ENCODE data around the gene KLHDC10. TPM values are rescaled to one million over a fixed set of nuclear protein-coding genes. Genes with fewer than 3 reads are reported as not detected.

The KLHDC10 gene
- total and polyA plus RNA-seq, 2 of the 13 experiments (the other 11 are each of a cell fraction or from before 2014, with no cell fraction given): 11.9 to 21.6 TPM

- no peak for TF ChIP-seq DPF2 (CRISPR knock-in tag; IDR thresholded peaks at IDR 0.05; ENCODE audit: borderline replicate concordance, low read depth)
- no peak for TF ChIP-seq PAWR (CRISPR knock-in tag; IDR thresholded peaks at IDR 0.05; ENCODE audit: borderline replicate concordance)
- TF ChIP-seq SIX4 (CRISPR knock-in tag; IDR thresholded peaks at IDR 0.05): peak; percentile 66; the same call in 1 of the 2 replicates
- TF ChIP-seq ZNF792 (CRISPR knock-in tag; IDR thresholded peaks at IDR 0.05): no peak
- TF ChIP-seq HDAC1 (CRISPR knock-in tag; IDR thresholded peaks at IDR 0.05): peak; percentile 61; the same call in 1 of the 2 replicates
- no peak for TF ChIP-seq ZNF10 (CRISPR knock-in tag; IDR thresholded peaks at IDR 0.05; ENCODE audit: borderline replicate concordance, low read depth)
- no peak for TF ChIP-seq KIAA2018 (CRISPR knock-in tag; IDR thresholded peaks at IDR 0.05; ENCODE audit: borderline replicate concordance)
- no peak for TF ChIP-seq ZNF589 (CRISPR knock-in tag; conservative IDR thresholded peaks at IDR 0.05)
- no peak for TF ChIP-seq MEF2D (CRISPR knock-in tag; IDR thresholded peaks at IDR 0.05)
- TF ChIP-seq NFRKB (IDR thresholded peaks at IDR 0.05): no peak
- no peak for TF ChIP-seq ISL2 (CRISPR knock-in tag; IDR thresholded peaks at IDR 0.05)
- 0 out of 2 replicates have a peak, but pooled peaks have one; percentile 16 for TF ChIP-seq ZFP36L1 (CRISPR knock-in tag; IDR thresholded peaks at IDR 0.05)
- no peak for TF ChIP-seq CBX5 (CRISPR knock-in tag; IDR thresholded peaks at IDR 0.05; ENCODE audit: borderline replicate concordance)
- TF ChIP-seq RORA (CRISPR knock-in tag; IDR thresholded peaks at IDR 0.05): no peak
- TF ChIP-seq REXO4 (CRISPR knock-in tag; IDR thresholded peaks at IDR 0.05; ENCODE audit: borderline replicate concordance): no peak
- no peak for TF ChIP-seq ZMAT3 (CRISPR knock-in tag; conservative IDR thresholded peaks at IDR 0.05)
- no peak for TF ChIP-seq ZFX (CRISPR knock-in tag; IDR thresholded peaks at IDR 0.05; ENCODE audit: low read depth)
- no peak for TF ChIP-seq AKAP8 (CRISPR knock-in tag; IDR thresholded peaks at IDR 0.05)
- TF ChIP-seq IRX3 (CRISPR knock-in tag; IDR thresholded peaks at IDR 0.05; ENCODE audit: borderline replicate concordance, low read depth): no peak
- TF ChIP-seq, protein P1, sequence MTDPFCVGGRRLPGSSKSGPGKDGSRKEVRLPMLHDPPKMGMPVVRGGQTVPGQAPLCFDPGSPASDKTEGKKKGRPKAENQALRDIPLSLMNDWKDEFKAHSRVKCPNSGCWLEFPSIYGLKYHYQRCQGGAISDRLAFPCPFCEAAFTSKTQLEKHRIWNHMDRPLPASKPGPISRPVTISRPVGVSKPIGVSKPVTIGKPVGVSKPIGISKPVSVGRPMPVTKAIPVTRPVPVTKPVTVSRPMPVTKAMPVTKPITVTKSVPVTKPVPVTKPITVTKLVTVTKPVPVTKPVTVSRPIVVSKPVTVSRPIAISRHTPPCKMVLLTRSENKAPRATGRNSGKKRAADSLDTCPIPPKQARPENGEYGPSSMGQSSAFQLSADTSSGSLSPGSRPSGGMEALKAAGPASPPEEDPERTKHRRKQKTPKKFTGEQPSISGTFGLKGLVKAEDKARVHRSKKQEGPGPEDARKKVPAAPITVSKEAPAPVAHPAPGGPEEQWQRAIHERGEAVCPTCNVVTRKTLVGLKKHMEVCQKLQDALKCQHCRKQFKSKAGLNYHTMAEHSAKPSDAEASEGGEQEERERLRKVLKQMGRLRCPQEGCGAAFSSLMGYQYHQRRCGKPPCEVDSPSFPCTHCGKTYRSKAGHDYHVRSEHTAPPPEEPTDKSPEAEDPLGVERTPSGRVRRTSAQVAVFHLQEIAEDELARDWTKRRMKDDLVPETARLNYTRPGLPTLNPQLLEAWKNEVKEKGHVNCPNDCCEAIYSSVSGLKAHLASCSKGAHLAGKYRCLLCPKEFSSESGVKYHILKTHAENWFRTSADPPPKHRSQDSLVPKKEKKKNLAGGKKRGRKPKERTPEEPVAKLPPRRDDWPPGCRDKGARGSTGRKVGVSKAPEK (CRISPR knock-in tag; IDR thresholded peaks at IDR 0.05; ENCODE audit: borderline replicate concordance): no peak
Measured at GRCh38 chr7:130065500-130066152, 4.7 kb upstream of the KLHDC10 start (continued).
